ENCODE results near the gene DENND5A.
"Not testable (repeated sequence)": the region's sequence is repeated elsewhere in the genome, so short reads cannot be mapped to it uniquely, and the experiment has no call there.

The DENND5A gene

DNA sequence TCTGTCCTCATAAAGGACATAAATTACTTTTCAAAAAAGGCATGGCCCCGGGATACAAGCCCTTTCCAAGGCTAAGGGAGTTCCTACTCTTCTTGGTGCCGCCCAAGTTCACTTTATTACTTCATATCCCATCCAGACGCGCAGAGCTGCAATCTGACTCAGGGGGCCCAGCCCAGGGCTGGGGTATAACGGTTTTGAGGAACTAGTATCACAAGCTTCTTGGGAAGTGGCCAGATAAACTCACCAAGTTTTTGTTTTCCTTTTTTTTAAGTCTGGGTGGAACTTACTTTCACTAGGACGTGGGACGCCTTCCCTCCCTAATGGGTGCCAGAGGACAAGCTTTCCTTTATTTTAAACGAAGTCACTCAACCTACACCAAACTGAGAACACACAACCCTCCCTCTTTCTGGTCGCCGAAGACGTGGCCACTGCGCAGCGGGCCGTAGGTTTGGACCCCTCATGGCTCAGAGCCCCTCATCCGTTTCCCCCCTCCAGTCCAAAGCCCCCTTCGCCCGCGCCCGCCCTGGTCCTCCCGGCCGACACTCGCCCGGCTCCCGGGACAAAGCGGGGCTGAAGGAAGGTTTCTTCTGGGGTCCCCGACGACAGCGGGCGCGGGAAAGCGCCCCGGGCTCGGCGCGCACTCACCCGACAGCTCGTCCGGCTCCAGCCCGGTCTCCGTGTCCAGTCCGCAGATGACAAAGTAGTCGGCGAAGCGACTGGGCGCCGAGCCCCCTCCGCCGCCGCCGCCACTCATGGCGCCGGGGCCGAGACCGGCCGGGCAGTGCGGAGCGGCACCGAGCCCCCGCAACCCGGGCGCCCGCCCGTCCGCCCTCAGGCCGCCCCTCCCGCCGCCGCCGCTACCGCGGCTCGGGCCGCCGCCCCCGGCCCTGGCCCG is 587 bp downstream of the DENND5A start:
- DNase-seq (ENCODE audit: low spot score) = peak; percentile 91

DNA sequence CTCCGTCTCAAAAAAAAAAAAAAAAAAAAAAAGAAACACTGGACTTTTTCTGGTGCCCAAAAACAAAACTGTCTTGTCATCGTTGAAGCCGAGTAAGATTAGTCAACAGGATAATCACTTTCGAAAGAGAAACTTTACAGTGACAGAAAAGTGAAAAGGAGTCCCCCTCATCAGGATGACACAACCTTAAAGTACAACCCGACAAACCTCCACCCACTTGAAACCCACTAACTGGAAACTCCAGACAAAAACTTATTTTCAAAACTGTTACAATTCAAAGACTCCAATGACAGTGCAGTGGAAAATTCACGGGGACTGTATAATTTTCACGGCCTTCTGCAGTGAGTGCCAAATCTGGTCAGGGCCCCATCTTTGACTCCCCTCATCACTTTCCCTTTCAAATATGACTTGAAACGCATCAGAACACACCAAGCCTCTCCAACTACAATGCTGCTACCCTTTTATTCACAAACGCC is 1.3 kb downstream of the DENND5A start:
- peak; percentile 65 for DNase-seq (ENCODE audit: low spot score)

GRCh38 chr11:9260838-9261146 is 4.4 kb downstream of the DENND5A start:
- not testable (repeated sequence) for DNase-seq (ENCODE audit: low spot score)

DNA sequence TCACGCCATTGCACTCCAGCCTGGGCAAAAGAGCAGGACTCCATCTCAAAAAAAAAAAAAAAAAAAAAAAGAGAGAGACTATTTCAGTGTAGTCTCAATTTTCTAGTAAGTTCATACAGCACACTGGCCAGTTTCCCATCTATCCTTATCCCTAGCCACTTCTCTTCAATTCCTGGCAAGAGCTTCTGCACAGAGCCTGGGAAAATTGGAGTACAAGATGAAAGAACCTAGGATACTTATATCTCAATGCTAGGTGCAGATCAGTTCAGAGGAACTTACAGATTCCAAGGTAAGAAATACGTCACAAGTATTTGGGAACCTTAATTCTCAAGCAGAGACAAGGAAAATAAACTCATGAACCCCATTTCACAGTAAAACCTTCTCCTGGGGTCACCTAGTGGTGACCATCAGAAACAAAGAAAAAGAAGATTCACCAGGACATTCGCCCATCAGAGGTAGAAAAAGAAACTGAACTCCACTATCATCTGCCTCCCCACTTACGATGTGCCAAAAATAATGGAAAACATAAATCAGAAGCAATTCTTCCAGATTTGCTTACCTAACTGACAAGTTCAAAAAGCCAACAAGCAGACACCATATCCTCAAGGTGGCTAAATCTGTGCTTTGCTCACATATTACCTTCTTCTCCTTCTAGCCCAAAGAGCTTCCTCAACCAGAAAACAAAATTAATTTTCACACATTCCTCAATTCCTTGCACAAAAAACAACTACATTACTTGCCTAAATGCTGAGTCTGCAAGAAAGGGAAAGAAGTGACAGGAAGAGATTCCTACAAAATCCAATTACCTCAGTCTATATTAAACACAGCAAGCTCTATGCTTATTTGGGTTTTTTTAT is 4.9 kb downstream of the DENND5A start:
- DNase-seq (ENCODE audit: low spot score) = peak; percentile 50

DNA sequence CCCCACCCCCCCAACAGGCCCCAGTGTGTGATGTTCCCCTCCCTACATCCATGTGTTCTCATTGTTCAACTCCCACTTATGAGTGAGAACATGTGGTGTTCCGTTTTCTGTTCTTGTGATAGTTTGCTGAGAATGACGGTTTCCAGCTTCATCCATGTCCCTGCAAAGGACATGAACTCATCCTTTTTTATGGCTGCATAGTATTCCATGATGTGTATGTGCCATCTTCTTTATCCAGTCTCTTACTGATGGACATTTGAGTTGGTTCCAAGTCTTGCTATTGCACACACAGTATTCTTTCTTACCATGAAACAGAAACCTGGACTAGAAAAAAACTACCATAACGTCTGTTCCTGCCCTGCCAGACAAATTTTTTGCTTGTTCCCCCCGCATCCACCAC is 6.9 kb downstream of the DENND5A start:
- not testable (repeated sequence) for DNase-seq (ENCODE audit: low spot score)

- DNase-seq (ENCODE audit: low spot score) = no peak
Measured at GRCh38 chr11:9254416-9254815, 10.7 kb downstream of the DENND5A start.

DNA sequence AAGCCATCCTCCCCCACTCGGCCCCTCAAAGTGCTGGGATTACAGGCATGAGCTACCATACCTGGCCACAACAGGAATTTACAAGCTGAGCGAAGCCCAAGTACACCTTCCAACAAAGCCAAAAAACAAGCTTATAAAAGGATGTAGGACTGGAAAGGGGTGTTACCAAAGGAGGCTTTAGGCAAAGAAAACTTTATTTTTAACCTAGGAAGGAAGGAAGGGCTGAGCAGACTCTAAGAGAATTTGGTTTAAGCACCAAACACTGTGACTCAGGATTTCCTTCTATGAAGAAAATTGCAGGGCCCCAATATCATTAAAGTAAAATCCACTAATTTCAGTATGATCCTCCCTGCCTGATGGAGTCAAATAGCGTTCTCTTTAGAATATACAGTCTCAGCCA is 12.1 kb downstream of the DENND5A start:
- no peak for DNase-seq (ENCODE audit: low spot score)

- DNase-seq (ENCODE audit: low spot score) = no peak
Measured at GRCh38 chr11:9251311-9251710, 13.8 kb downstream of the DENND5A start.

GRCh38 chr11:9250139-9250582 is 15.0 kb downstream of the DENND5A start:
- DNase-seq (ENCODE audit: low spot score) = peak; percentile 52

GRCh38 chr11:9249252-9249651 is 15.9 kb downstream of the DENND5A start:
- DNase-seq (ENCODE audit: low spot score) = no peak

GRCh38 chr11:9247863-9248262 is 17.3 kb downstream of the DENND5A start:
- no peak for DNase-seq (ENCODE audit: low spot score)

GRCh38 chr11:9236242-9236641 is 28.9 kb downstream of the DENND5A start:
- not testable (repeated sequence) for DNase-seq (ENCODE audit: low spot score)

DNA sequence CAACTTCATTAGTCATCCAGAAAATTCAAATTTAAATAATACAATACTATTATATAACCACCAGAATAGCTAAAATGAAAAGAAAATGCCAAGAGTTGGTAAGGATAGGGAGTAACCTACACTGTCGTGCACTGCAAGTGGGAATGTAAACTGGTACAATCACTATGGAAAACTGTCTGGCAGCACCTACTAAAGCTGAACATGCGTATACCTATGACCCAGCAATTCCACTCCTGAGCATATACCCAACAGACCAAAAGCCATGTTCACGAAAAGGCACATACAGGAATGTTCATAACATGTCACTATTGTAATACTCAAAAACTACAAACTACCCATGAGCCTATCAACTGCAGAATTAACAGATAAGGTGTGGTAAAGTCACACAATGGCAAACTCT is 32.7 kb downstream of the DENND5A start:
- no peak for DNase-seq (ENCODE audit: low spot score)

DNA sequence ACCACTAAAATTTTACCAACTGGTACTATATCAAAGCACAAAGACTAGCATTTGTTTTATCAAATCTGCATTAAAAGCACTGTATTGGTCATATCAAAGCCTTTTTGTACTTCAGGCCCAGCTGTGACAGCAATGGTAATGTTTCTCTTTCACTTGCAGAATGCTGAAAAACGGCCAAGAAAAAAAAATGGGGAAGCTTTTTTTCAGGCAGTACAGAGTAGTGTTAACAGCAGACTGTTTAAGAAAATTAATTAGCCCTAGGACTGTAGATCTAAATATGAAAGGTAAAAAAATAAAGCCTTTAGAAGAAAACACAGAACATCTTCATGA is 33.3 kb downstream of the DENND5A start:
- peak; percentile 99 for DNase-seq (ENCODE audit: low spot score)

GRCh38 chr11:9230296-9230695 is 34.9 kb downstream of the DENND5A start:
- no peak for DNase-seq (ENCODE audit: low spot score)

- DNase-seq (ENCODE audit: low spot score) = no peak
Measured at GRCh38 chr11:9228091-9228490, 37.1 kb downstream of the DENND5A start.

DNA sequence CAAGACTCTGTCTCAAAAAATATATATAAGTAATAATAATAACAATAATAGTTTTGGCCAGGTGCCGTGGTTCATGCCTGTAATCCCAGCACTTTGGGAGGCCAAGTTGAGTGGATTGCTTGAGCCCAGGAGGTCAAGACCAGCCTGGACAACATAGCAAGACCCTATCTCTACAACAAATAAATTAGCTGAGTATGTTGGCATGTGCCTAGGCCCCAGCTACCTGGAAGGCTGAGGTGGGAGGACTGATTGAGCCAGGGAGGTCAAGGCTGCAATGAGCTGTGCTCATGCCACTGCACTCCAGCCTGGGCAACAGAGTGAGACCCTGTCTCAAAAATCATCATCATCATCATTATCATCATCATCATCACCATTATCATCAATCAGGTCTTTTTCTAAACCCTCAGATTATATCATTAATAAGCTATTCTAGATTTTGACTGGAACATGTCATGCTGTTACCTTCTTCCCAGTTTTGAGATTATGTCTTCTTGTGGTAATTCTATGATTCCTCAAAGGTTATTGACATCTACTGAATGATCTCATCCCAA is 39.3 kb downstream of the DENND5A start:
- DNase-seq (ENCODE audit: low spot score) = no peak

- DNase-seq (ENCODE audit: low spot score) = peak; percentile 73
Measured at GRCh38 chr11:9222654-9223053, 42.5 kb downstream of the DENND5A start.

- DNase-seq (ENCODE audit: low spot score) = not testable (repeated sequence)
Measured at GRCh38 chr11:9220853-9221252, 44.3 kb downstream of the DENND5A start.

GRCh38 chr11:9219572-9219971 is 45.6 kb downstream of the DENND5A start:
- DNase-seq (ENCODE audit: low spot score) = no peak

DNA sequence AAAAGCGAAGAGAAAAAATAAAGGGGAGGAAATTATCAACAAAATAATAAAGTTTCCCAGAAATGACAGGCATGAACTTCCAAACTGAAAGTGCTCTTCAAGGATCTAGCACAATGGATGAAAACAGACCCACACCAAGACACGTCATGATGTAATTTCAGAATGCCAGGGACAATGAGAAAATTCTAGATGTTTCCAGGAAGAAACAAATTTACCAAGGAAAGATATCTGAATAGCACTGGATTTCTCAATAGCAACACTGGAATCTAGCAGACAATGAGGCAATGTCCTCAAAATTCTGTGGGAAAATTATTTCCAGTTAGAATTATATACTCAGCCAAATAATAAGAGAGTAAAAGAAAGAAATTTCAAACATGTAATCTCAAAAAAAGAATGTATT is 46.0 kb downstream of the DENND5A start:
- peak; percentile 37 for DNase-seq (ENCODE audit: low spot score)

DNA sequence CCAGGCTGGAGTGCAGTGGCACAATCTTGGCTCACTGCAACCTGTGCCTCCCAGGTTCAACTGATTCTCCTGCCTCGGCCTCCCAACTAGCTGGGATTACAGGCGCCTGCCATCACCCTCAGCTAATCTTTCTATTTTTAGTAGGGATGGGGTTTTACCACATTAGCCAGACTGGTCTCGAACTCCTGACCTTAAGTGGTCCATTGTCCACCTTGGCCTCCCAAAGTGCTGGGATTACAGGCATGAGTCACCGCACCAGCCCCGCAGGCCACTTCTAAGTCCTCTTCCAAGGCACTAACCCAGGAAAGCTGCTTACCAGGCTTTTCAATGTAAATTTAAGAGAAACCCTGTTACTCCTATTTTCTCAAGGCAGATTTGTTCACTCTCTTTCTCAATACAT is 50.4 kb downstream of the DENND5A start:
- no peak for DNase-seq (ENCODE audit: low spot score)

- no peak for DNase-seq (ENCODE audit: low spot score)
Measured at GRCh38 chr11:9211322-9211721, 53.8 kb downstream of the DENND5A start.
